Thyroid gland (tissue), 4 donors: ENCODE results near the gene BCL2. TPM values are rescaled to one million over a fixed set of nuclear protein-coding genes. Genes with fewer than 3 reads are reported as not detected.
A peak's percentile ranks its signal among the peaks of the same experiment; 100 is the strongest.

Experiments used
- DNase-seq, 2 donors: peaks; one replicate each; pipeline ENCODE4 v3.0.0-alpha.2; 2019
- H3K27ac ChIP-seq, 3 donors: fragments of 200-600 bp; sonication (generic); 1 replicate in 2 of 3; 2 replicates in 1 of 3; pipeline ENCODE4 v1.5.1; 2016 to 2019; ENCODE audit warnings: mild to moderate bottlenecking in 1 of 3, moderate library complexity in 1 of 3
- H3K27me3 ChIP-seq: fragments of 200-600 bp; sonication (generic); one replicate; pipeline ENCODE4 v1.5.1; 2019
- H3K36me3 ChIP-seq, 2 donors: fragments of 200-600 bp; sonication (generic); one replicate each; pipeline ENCODE4 v1.5.1; 2016 to 2019
- H3K4me1 ChIP-seq, 2 donors: fragments of 200-600 bp; sonication (generic); one replicate each; pipeline ENCODE4 v1.5.1; 2017 to 2019
- H3K4me3 ChIP-seq, 3 donors: fragments of 200-600 bp; sonication (generic); replicated peaks in 1 of 3; 1 replicate in 2 of 3; 2 replicates in 1 of 3; pipeline ENCODE4 v1.5.1; 2016; ENCODE audit warnings: mild to moderate bottlenecking in 1 of 3
- H3K9me3 ChIP-seq: fragments of 200-600 bp; sonication (generic); one replicate; pipeline ENCODE4 v1.5.1; 2017
- CTCF ChIP-seq, 6 experiments: fragments of 200-600 bp in 3 of 6; fragments of 450-650 bp in 3 of 6; sonication (generic) in 3 of 6; IDR thresholded peaks; one replicate each; pipeline ENCODE4 v1.5.1; 2016 to 2019; ENCODE audit warnings: antibody characterized with exemption in 6 of 6, mild to moderate bottlenecking in 2 of 6, inconsistent platforms in 1 of 6, moderate library complexity in 1 of 6
- POLR2A ChIP-seq, 2 donors: fragments of 450-650 bp; IDR thresholded peaks; one replicate each; pipeline ENCODE4 v1.6.1; 2017; ENCODE audit warnings: antibody characterized with exemption in 2 of 2, mild to moderate bottlenecking in 2 of 2, moderate library complexity in 1 of 2
- WGBS, 2 donors: methylation state at CpG; one replicate each; pipeline ENCODE4 v1.1.5; 2017; 5-methylcytosine and 5-hydroxymethylcytosine counted together
- intact Hi-C: fragments of 100-400 bp; cut with DNase I; formaldehyde crosslinking; loops from one replicate; pipeline ENCODE4 v1.15.1; 2023
- total RNA-seq, 4 donors: library from RNA; depleted of rRNA; stranded (reverse); fragments of >200 nt; gene quantifications; one replicate each; pipeline ENCODE4 v1.2.3, GENCODE V29; 2016

BCL2 gene
- total RNA-seq, 4 donors from 2014 or later, result 108 to 163 (median 115) TPM

GRCh38 chr18:63187223-63187574 lies 132.4 kb downstream of the BCL2 start:
- no peaks in the 10 kb centered on the region for H3K9me3 ChIP-seq
- H3K27me3 ChIP-seq, result no peaks in the 10 kb centered on the region
- intact Hi-C loops, result no loop called here
- no peak for TF ChIP-seq CTCF (IDR thresholded peaks at IDR 0.05)
- no peak for TF ChIP-seq POLR2A (IDR thresholded peaks at IDR 0.05)
- H3K4me1 ChIP-seq, result peaks cover 25 to 27% of the 10 kb centered on the region in 2 donors
- 92 to 93% methylated on average over 2 of the region's 2 CpGs for WGBS, 2 donors
- H3K27ac ChIP-seq, result peak overlapping the region in 2 of 3 donors; percentile 15 to 43
- no peak overlapping the region for H3K4me3 ChIP-seq
- no peak for DNase-seq
- H3K36me3 ChIP-seq, result no peaks in the 10 kb centered on the region

GRCh38 chr18:63186520-63187222 lies 132.9 kb downstream of the BCL2 start:
- intact Hi-C loops, result no loop called here
- Histone ChIP-seq H3K27ac (peak overlapping the region in 1 of 3 donors; percentile 43), H3K36me3 (no peaks in the 10 kb centered on the region), H3K4me3 (no peak overlapping the region), H3K27me3 (no peaks in the 10 kb centered on the region), H3K9me3 (no peaks in the 10 kb centered on the region), H3K4me1 (peaks cover 27 to 33% of the 10 kb centered on the region in 2 donors)
- WGBS, 2 donors, result 69 to 70% methylated on average over 2 of the region's 2 CpGs
- no peak for DNase-seq
- TF ChIP-seq CTCF (IDR thresholded peaks at IDR 0.05) (no peak), POLR2A (IDR thresholded peaks at IDR 0.05) (no peak)

- no peaks in the 10 kb centered on the region for H3K36me3 ChIP-seq
- no peaks in the 10 kb centered on the region for H3K9me3 ChIP-seq
- WGBS, 2 donors, result 91 to 93% methylated on average over 2 of the region's 2 CpGs
- DNase-seq, result no peak
- no peak for TF ChIP-seq CTCF (IDR thresholded peaks at IDR 0.05)
- TF ChIP-seq POLR2A (IDR thresholded peaks at IDR 0.05), result no peak
- no peak overlapping the region for H3K27ac ChIP-seq
- H3K4me3 ChIP-seq, result no peak overlapping the region
- H3K4me1 ChIP-seq, result peaks cover 24 to 38% of the 10 kb centered on the region in 2 donors
- intact Hi-C loops, result no loop called here
- H3K27me3 ChIP-seq, result no peaks in the 10 kb centered on the region
Measured at GRCh38 chr18:63185984-63186383, 133.6 kb downstream of the BCL2 start.

GRCh38 chr18:63183952-63184770 lies 135.4 kb downstream of the BCL2 start:
- Histone ChIP-seq H3K4me1 (peaks cover 29 to 44% of the 10 kb centered on the region in 2 donors), H3K36me3 (no peaks in the 10 kb centered on the region), H3K27me3 (no peaks in the 10 kb centered on the region), H3K9me3 (no peaks in the 10 kb centered on the region), H3K27ac (no peak overlapping the region), H3K4me3 (no peak overlapping the region)
- 78 to 85% methylated on average over 8 of the region's 8 CpGs for WGBS, 2 donors
- DNase-seq, result no peak
- intact Hi-C loops, result no loop called here
- no peak for TF ChIP-seq CTCF (IDR thresholded peaks at IDR 0.05)
- no peak for TF ChIP-seq POLR2A (IDR thresholded peaks at IDR 0.05)

- Histone ChIP-seq H3K27ac (no peak overlapping the region), H3K27me3 (no peaks in the 10 kb centered on the region), H3K9me3 (no peaks in the 10 kb centered on the region), H3K36me3 (no peaks in the 10 kb centered on the region), H3K4me1 (peaks cover 37 to 52% of the 10 kb centered on the region in 2 donors), H3K4me3 (no peak overlapping the region)
- no peak for DNase-seq
- intact Hi-C loops, result no loop called here
- 93 to 95% methylated on average over 9 of the region's 9 CpGs for WGBS, 2 donors
- TF ChIP-seq CTCF (IDR thresholded peaks at IDR 0.05), result no peak
- TF ChIP-seq POLR2A (IDR thresholded peaks at IDR 0.05), result no peak
Measured at GRCh38 chr18:63183378-63183777, 136.2 kb downstream of the BCL2 start.
